ENCODE measurements around the gene BMAL2.

The BMAL2 gene

DNA sequence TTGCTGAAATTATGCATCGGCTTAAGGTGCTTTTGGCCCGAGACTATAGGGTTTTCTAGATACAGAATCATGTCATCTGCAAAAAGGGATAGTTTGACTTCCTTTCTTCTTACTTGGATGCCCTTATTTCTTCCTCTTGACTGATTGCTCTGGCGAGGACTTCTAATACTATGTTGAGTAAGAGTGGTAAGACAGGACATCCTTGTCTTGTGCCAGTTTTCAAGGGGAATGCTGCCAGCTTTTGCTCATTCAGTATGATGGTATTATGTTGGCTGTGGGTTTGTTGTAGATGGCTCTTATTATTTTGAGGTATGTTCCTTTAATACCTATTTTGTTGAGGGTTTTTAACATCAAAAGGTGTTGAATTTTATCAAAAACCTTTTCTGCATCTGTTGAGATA, 8.3 kb downstream of the BMAL2 start:
- H3K4me1 ChIP-seq (ENCODE audit: control insufficient read depth, insufficient read depth, low read length), result peaks cover 40% of the 10 kb centered on the region
- no peak overlapping the region for H3K4me3 ChIP-seq (ENCODE audit: low read length)
- H3K36me3 ChIP-seq (ENCODE audit: insufficient read depth, low read length), result no peaks in the 10 kb centered on the region
- no peak overlapping the region for H3K4me2 ChIP-seq (ENCODE audit: low read length)
- no peak overlapping the region for H3K9ac ChIP-seq (ENCODE audit: low read depth, low read length)
- H3K27me3 ChIP-seq (ENCODE audit: control insufficient read depth, insufficient read depth, low read length), result no peaks in the 10 kb centered on the region
- no peaks in the 10 kb centered on the region for H3K9me3 ChIP-seq (replicated peaks; ENCODE audit: low read length)

DNA sequence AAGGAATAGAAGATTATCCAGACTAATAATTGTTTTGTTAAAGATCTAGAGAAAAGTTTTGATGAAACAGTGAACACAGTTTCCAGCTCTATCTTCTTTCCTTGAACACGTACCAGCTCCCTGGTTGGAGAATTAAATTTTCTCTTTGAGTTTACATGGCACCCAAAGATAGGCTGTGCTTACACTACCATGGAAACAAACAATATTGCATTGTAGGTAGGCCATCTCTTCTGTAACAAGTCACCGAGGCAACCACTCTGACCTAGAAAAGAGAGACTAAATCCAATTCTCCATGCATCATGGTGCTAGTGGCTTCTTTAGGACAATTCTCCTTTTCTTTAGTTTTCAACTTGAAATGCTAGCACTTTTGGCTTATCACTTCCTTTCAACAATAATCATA, 9.9 kb downstream of the BMAL2 start:
- Histone ChIP-seq H3K27me3 (ENCODE audit: control insufficient read depth, insufficient read depth, low read length) (no peaks in the 10 kb centered on the region), H3K4me3 (ENCODE audit: low read length) (no peak overlapping the region), H3K9me3 (replicated peaks; ENCODE audit: low read length) (no peaks in the 10 kb centered on the region), H3K9ac (ENCODE audit: low read depth, low read length) (peak overlapping the region; percentile 47), H3K36me3 (ENCODE audit: insufficient read depth, low read length) (no peaks in the 10 kb centered on the region), H3K4me2 (ENCODE audit: low read length) (peak overlapping the region; percentile 61), H3K4me1 (ENCODE audit: control insufficient read depth, insufficient read depth, low read length) (peaks cover 40% of the 10 kb centered on the region)

DNA sequence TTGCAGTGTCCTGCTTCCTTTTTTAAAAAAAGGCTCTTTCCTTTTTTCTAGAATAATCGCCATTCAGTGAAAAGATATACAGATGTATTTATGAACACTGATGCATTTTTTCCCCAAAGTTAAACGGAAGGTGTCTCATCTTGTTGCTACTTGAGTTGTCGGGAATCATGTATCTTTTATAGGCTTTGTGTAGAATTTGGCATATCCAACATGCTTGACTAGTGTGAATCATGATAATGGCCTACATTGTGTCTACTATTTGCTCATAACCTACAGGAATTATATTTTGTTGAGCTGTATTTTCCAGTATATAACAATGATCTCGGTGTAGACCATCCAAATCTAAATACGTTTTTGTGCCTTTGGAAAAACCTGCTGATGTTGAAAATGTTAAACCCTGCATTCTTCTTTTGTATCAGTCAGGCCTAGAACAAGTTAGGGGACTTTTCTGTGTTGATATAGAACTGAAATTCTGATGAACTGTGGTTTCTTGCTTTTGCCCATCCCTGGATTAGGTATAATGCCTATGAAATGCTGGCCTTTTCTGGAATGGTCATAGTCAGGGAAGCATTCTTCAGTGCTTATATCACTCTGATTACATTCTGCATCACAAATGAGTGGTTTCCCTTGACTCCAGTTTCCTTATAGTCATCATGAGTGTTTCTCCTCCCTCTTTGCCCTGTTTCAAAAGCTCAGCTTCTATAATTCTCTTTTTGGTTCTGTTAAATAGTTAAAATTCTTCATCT, 10.8 kb downstream of the BMAL2 start:
- peaks cover 40% of the 10 kb centered on the region for H3K4me1 ChIP-seq (ENCODE audit: control insufficient read depth, insufficient read depth, low read length)
- H3K4me3 ChIP-seq (ENCODE audit: low read length), result peak overlapping the region; percentile 4
- H3K9me3 ChIP-seq (replicated peaks; ENCODE audit: low read length), result no peaks in the 10 kb centered on the region
- peak overlapping the region; percentile 47 for H3K9ac ChIP-seq (ENCODE audit: low read depth, low read length)
- H3K27me3 ChIP-seq (ENCODE audit: control insufficient read depth, insufficient read depth, low read length), result no peaks in the 10 kb centered on the region
- H3K4me2 ChIP-seq (ENCODE audit: low read length), result peak overlapping the region; percentile 61
- no peaks in the 10 kb centered on the region for H3K36me3 ChIP-seq (ENCODE audit: insufficient read depth, low read length)

DNA sequence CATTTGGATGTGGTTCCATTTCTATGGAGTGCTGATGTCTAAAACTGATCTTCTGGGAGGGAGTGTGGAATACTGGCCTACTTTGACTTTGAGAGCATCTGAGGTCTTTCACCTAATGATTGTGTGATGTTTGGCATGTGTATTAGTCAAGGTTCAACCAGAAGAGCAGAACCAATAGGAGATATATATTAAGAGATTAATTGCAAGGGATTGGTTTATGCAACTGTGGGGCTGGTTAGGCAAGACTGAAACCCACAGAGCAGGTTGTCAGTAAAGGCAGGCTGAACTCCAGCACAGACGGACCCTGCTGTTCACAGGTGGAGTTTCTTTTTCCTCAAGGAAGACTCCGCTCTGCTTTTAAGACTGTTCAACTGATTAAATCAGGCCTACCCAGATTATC, 11.6 kb downstream of the BMAL2 start:
- Histone ChIP-seq H3K27me3 (ENCODE audit: control insufficient read depth, insufficient read depth, low read length) (no peaks in the 10 kb centered on the region), H3K9me3 (replicated peaks; ENCODE audit: low read length) (no peaks in the 10 kb centered on the region), H3K4me1 (ENCODE audit: control insufficient read depth, insufficient read depth, low read length) (peaks cover 40% of the 10 kb centered on the region), H3K9ac (ENCODE audit: low read depth, low read length) (peak overlapping the region; percentile 44), H3K36me3 (ENCODE audit: insufficient read depth, low read length) (no peaks in the 10 kb centered on the region), H3K4me2 (ENCODE audit: low read length) (peak overlapping the region; percentile 43), H3K4me3 (ENCODE audit: low read length) (peak overlapping the region; percentile 8)

DNA sequence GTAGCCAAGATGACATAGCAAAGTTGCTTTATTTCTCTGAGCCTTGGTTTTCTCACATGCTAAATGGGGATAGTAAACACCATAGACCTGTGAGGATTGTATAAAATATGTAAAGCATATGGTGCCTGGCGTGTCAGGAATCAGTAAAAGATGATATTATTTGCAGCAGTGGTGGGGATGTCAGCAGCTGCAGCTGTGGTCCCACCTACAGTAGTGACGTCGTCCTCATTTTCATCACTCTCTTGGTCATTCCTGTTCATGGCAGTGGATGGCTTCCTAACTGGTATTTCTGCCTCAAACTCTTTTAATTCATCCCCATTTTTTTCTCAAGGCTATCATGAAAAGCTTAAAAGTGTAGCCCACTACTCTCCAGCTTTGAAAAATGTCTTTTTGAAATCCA, 12.1 kb downstream of the BMAL2 start:
- H3K9ac ChIP-seq (ENCODE audit: low read depth, low read length), result no peak overlapping the region

DNA sequence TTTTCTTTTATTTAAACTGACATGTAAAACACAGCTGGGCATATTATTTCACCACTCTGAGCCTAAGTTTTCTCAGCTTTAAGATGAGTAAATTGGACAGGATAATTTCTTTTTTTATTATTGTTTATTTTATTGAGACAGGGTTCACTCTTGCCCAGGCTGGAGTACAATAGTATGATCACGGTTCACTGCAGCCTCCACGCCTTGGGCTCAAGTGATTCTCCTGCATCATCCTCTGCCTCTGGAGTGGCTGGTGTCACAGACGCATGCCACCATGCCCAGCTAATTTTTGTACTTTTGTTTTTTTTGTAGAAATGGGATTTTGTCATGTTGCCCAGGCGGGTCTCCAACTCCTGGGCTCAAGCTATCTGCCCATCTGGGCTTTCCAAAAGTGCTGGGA, 12.7 kb downstream of the BMAL2 start:
- Histone ChIP-seq H3K9ac (ENCODE audit: low read depth, low read length) (no peak overlapping the region), H3K4me1 (ENCODE audit: control insufficient read depth, insufficient read depth, low read length) (peaks cover 40% of the 10 kb centered on the region), H3K36me3 (ENCODE audit: insufficient read depth, low read length) (no peaks in the 10 kb centered on the region), H3K4me3 (ENCODE audit: low read length) (no peak overlapping the region), H3K9me3 (replicated peaks; ENCODE audit: low read length) (no peaks in the 10 kb centered on the region), H3K27me3 (ENCODE audit: control insufficient read depth, insufficient read depth, low read length) (no peaks in the 10 kb centered on the region), H3K4me2 (ENCODE audit: low read length) (no peak overlapping the region)

More for the DNA sequence above, 12.1 kb downstream of the BMAL2 start:
- Histone ChIP-seq H3K27me3 (ENCODE audit: control insufficient read depth, insufficient read depth, low read length) (no peaks in the 10 kb centered on the region), H3K36me3 (ENCODE audit: insufficient read depth, low read length) (no peaks in the 10 kb centered on the region), H3K4me1 (ENCODE audit: control insufficient read depth, insufficient read depth, low read length) (peaks cover 40% of the 10 kb centered on the region), H3K4me2 (ENCODE audit: low read length) (no peak overlapping the region), H3K4me3 (ENCODE audit: low read length) (no peak overlapping the region), H3K9me3 (replicated peaks; ENCODE audit: low read length) (no peaks in the 10 kb centered on the region)

DNA sequence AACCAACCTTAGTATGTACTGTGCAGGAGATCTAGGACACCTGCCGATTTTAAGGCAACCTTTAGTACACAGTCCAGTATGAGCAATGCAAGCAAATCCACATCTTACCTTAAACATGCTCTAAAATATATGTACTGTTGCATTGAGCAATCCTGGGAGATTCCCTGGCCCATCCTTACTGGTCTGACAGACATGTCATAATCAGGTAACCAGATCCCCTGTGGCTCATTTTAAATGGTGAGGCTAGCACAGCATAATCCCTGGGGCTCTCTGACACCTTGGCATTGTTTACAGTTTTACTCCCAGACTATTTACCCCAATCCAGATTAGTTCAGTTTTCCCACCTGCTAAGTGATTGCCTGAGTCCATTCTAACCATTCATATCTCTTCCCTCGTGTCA, 15.1 kb downstream of the BMAL2 start:
- Histone ChIP-seq H3K27me3 (ENCODE audit: control insufficient read depth, insufficient read depth, low read length) (no peaks in the 10 kb centered on the region), H3K9ac (ENCODE audit: low read depth, low read length) (no peak overlapping the region), H3K9me3 (replicated peaks; ENCODE audit: low read length) (no peaks in the 10 kb centered on the region), H3K4me1 (ENCODE audit: control insufficient read depth, insufficient read depth, low read length) (peaks cover 25% of the 10 kb centered on the region), H3K4me3 (ENCODE audit: low read length) (no peak overlapping the region), H3K4me2 (ENCODE audit: low read length) (no peak overlapping the region), H3K36me3 (ENCODE audit: insufficient read depth, low read length) (no peaks in the 10 kb centered on the region)

DNA sequence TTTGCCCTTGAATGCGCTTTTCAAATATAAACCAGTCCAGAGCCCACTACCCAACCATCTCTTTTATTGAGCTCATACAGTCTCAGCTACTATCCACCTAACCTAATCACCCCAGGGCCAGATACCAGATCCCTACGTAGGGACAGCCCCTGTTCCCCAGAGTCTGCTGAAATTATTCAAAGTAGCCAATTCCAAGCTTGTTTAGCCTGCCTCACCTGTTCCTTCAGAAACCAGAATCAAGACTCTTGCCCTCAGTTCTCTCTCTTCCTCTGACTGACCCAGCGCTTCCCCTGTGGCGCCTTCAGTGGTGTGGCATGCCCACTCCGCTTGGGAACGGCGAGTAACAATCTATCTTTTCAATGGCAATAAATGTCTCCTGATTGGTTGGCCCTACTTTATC, 18.8 kb downstream of the BMAL2 start:
- Histone ChIP-seq H3K4me3 (ENCODE audit: low read length) (no peak overlapping the region), H3K36me3 (ENCODE audit: insufficient read depth, low read length) (no peaks in the 10 kb centered on the region), H3K9me3 (replicated peaks; ENCODE audit: low read length) (no peaks in the 10 kb centered on the region), H3K4me1 (ENCODE audit: control insufficient read depth, insufficient read depth, low read length) (peaks cover 7% of the 10 kb centered on the region), H3K4me2 (ENCODE audit: low read length) (no peak overlapping the region), H3K27me3 (ENCODE audit: control insufficient read depth, insufficient read depth, low read length) (no peaks in the 10 kb centered on the region), H3K9ac (ENCODE audit: low read depth, low read length) (no peak overlapping the region)

DNA sequence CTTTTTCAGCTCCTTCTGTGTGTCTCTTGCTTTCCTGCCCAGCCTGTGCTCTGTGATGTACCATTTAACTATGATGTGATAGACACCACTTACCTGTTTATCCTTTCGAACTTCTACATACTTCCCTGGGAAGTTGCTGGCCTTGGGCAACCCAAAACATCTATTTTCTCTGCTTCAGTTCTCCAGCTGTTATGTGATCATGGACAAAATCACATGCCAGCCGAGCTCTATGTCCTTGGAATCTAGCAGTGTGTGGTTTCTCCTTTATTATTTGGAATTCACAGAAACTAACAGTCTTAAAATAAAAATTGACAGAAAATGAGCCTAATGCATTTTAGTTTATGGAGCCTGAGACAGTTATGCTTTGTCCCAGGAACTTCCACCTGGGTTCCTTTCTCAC, 22.9 kb downstream of the BMAL2 start:
- Histone ChIP-seq H3K4me2 (ENCODE audit: low read length) (no peak overlapping the region), H3K9me3 (replicated peaks; ENCODE audit: low read length) (no peaks in the 10 kb centered on the region), H3K36me3 (ENCODE audit: insufficient read depth, low read length) (no peaks in the 10 kb centered on the region), H3K9ac (ENCODE audit: low read depth, low read length) (no peak overlapping the region), H3K4me3 (ENCODE audit: low read length) (no peak overlapping the region), H3K4me1 (ENCODE audit: control insufficient read depth, insufficient read depth, low read length) (peaks cover 11% of the 10 kb centered on the region), H3K27me3 (ENCODE audit: control insufficient read depth, insufficient read depth, low read length) (no peaks in the 10 kb centered on the region)

DNA sequence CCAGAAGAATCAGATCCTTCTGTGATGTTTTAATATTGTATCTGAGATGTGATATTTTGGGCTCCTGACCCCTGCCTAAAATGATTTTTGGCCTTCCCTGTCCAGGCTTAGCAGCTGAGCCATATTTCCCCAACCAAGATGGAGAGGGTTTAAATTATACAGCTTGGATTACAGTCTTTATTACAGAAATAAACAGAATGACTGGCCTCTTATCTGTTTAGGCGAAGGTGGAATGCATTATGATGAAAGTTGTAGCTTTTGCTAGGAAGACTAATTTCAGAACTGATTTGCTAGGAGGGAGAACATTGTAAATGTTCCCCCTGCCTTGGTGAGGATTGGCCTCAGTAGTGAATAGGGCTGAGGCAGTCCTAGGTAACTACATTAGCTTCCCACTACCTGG, 23.3 kb downstream of the BMAL2 start:
- H3K9me3 ChIP-seq (replicated peaks; ENCODE audit: low read length), result no peaks in the 10 kb centered on the region
- no peak overlapping the region for H3K4me2 ChIP-seq (ENCODE audit: low read length)
- no peaks in the 10 kb centered on the region for H3K36me3 ChIP-seq (ENCODE audit: insufficient read depth, low read length)
- H3K27me3 ChIP-seq (ENCODE audit: control insufficient read depth, insufficient read depth, low read length), result no peaks in the 10 kb centered on the region
- no peak overlapping the region for H3K4me3 ChIP-seq (ENCODE audit: low read length)
- H3K9ac ChIP-seq (ENCODE audit: low read depth, low read length), result no peak overlapping the region
- H3K4me1 ChIP-seq (ENCODE audit: control insufficient read depth, insufficient read depth, low read length), result peaks cover 15% of the 10 kb centered on the region

DNA sequence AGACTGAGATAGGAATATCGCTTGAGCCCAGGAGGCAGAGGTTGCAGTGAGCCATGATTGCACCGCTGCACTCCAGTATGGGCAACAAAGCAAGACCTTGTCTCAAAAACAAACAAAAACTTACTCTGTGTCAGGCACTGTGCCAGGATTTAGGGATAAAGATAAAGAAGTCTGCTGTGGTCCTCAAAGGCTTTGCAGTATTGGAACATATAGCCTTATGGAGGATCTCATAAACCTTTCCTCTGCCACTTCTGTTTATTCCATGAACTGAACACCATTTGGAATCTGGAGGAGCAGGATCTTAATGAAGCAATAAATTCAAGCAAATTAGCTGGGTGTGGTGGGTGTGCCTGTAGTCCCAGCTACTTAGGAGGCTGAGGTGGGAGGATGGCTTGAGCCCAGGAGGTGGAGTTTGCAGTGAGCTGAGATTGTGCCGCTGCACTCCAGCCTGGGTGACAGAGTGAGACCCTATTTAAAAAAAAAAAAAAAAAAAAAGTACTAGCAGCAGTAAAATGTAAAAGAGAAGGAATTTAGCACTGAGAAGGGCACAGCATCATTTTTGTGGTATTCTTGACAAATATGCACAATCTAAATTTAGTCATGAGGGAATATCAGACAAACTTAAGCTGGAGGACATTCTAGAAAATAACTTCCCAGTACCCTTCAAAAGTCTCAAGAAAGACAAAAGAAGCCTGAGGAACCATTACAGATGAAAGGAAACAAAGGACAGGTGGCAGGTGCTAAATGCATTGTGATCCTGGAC, 27.1 kb downstream of the BMAL2 start:
- H3K9ac ChIP-seq (ENCODE audit: low read depth, low read length), result no peak overlapping the region
- H3K9me3 ChIP-seq (replicated peaks; ENCODE audit: low read length), result no peaks in the 10 kb centered on the region
- no peak overlapping the region for H3K4me2 ChIP-seq (ENCODE audit: low read length)
- no peaks in the 10 kb centered on the region for H3K36me3 ChIP-seq (ENCODE audit: insufficient read depth, low read length)
- H3K4me3 ChIP-seq (ENCODE audit: low read length), result no peak overlapping the region
- H3K4me1 ChIP-seq (ENCODE audit: control insufficient read depth, insufficient read depth, low read length), result peaks cover 27% of the 10 kb centered on the region
- H3K27me3 ChIP-seq (ENCODE audit: control insufficient read depth, insufficient read depth, low read length), result no peaks in the 10 kb centered on the region

DNA sequence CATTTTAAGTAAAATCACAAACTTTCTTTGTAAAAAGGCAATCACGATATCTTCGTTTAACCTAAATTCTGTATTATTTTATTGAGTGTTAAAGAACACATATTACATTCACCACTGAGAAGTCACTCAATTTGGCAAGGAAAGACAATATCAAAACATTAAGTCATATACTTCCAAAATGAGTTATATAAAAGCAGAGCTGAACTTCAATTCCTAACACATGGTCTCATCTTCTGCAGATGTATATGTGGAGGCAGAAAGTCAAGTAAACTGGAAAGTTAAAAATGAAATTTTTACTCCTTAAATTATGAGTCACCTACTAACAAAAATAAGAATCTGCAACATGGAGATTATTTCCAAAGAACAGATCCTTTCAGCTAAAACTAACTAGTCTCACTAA, 28.7 kb downstream of the BMAL2 start:
- Histone ChIP-seq H3K9ac (ENCODE audit: low read depth, low read length) (no peak overlapping the region), H3K9me3 (replicated peaks; ENCODE audit: low read length) (no peaks in the 10 kb centered on the region), H3K27me3 (ENCODE audit: control insufficient read depth, insufficient read depth, low read length) (no peaks in the 10 kb centered on the region), H3K4me3 (ENCODE audit: low read length) (no peak overlapping the region), H3K4me2 (ENCODE audit: low read length) (peak overlapping the region; percentile 40), H3K36me3 (ENCODE audit: insufficient read depth, low read length) (no peaks in the 10 kb centered on the region), H3K4me1 (ENCODE audit: control insufficient read depth, insufficient read depth, low read length) (peaks cover 24% of the 10 kb centered on the region)
